ENCODE measurements around the gene CD209.

GRCh38 chr19:7725791-7726190, 21.5 kb downstream of the CD209 start:
- TF ChIP-seq CTCF (conservative IDR thresholded peaks at IDR 0.05; ENCODE audit: low read length) (no peak), EZH2phosphoT487 (IDR thresholded peaks at IDR 0.05; ENCODE audit: borderline replicate concordance, low read depth, low read length) (no peak)
